K562 (cell line): ENCODE data around the gene TNF. TPM values are rescaled to one million over a fixed set of nuclear protein-coding genes. Genes with fewer than 3 reads are reported as not detected.

Source experiments
- ARNT ChIP-seq, 2 experiments: fragments of 450-650 bp; IDR thresholded peaks; 2 replicates each; pipeline ENCODE4 v1.6.1; 2016; ENCODE audit warnings: mild to moderate bottlenecking in 1 of 2
- CREB1 ChIP-seq, 2 experiments: sonication (generic) in 1 of 2; formaldehyde crosslinking in 1 of 2; IDR thresholded peaks; 2 replicates each; pipeline versions ENCODE4 v1.6.1 to v1.8.0; 2012 to 2022; ENCODE audit warnings: inconsistent platforms in 1 of 2, mild to moderate bottlenecking in 1 of 2, missing genetic modification reagents in 1 of 2, moderate library complexity in 1 of 2
- CREM ChIP-seq: IDR thresholded peaks from 2 replicates; pipeline ENCODE4 v1.6.1; 2014; ENCODE audit warnings: antibody characterized with exemption, low read depth
- EP400 ChIP-seq: fragments of 450-650 bp; IDR thresholded peaks from 2 replicates; pipeline ENCODE4 v1.6.1; 2017; ENCODE audit warnings: antibody characterized with exemption, mild to moderate bottlenecking, moderate library complexity
- FOS ChIP-seq: IDR thresholded peaks from 3 replicates; pipeline ENCODE4 v1.6.1; 2011; ENCODE audit not compliant: insufficient read length; ENCODE audit errors: extremely low read depth
- GTF3C2 ChIP-seq: IDR thresholded peaks from 3 replicates; pipeline ENCODE4 v1.6.1; 2011; ENCODE audit warnings: borderline replicate concordance, mild to moderate bottlenecking, moderate library complexity; ENCODE audit not compliant: insufficient read length; ENCODE audit errors: extremely low read depth
- HDGF ChIP-seq: fragments of 450-650 bp; IDR thresholded peaks from 2 replicates; pipeline ENCODE4 v1.6.1; 2016
- KAT8 ChIP-seq: fragments of 450-650 bp; IDR thresholded peaks from 2 replicates; pipeline ENCODE4 v1.6.1; 2016; ENCODE audit warnings: low read depth, mild to moderate bottlenecking
- KLF16 ChIP-seq: IDR thresholded peaks from 2 replicates; pipeline ENCODE4 v1.6.1; 2016; ENCODE audit warnings: antibody characterized with exemption
- MEF2A ChIP-seq: IDR thresholded peaks from 2 replicates; pipeline ENCODE4 v1.6.1; 2011; ENCODE audit warnings: low read depth, mild to moderate bottlenecking, low read length, moderate library complexity; ENCODE audit not compliant: control insufficient read depth
- PHTF2 ChIP-seq: fragments of 250-450 bp; sonication (Bioruptor Pico); IDR thresholded peaks from 2 replicates; pipeline ENCODE4 v1.5.0; 2021; ENCODE audit warnings: mild to moderate bottlenecking
- PRDM10 ChIP-seq: fragments of 450-650 bp; IDR thresholded peaks from 2 replicates; pipeline ENCODE4 v1.6.1; 2018; ENCODE audit not compliant: partially characterized antibody
- PTBP1 ChIP-seq: fragments of 200-400 bp; formaldehyde crosslinking; IDR thresholded peaks from 2 replicates; pipeline ENCODE4 v1.6.1; 2017; ENCODE audit warnings: low read depth, low read length
- SMAD4 ChIP-seq: fragments of 250-450 bp; sonication (Bioruptor Pico); conservative IDR thresholded peaks from 2 replicates; pipeline ENCODE4 v1.8.0; 2021; ENCODE audit warnings: inconsistent platforms, mild to moderate bottlenecking, moderate library complexity
- SMARCA5 ChIP-seq: fragments of 450-650 bp; IDR thresholded peaks from 2 replicates; pipeline ENCODE4 v1.6.1; 2016
- SNIP1 ChIP-seq: fragments of 450-650 bp; IDR thresholded peaks from 2 replicates; pipeline ENCODE4 v1.7.1; 2017; ENCODE audit warnings: low read depth, mild to moderate bottlenecking
- ZFP36 ChIP-seq: fragments of 150-350 bp; IDR thresholded peaks from 2 replicates; pipeline ENCODE4 v1.6.1; 2018; ENCODE audit warnings: low read length, low read depth; ENCODE audit not compliant: partially characterized antibody
- ZNF436 ChIP-seq: fragments of 250-450, 450-650 bp; sonication (Bioruptor Pico); formaldehyde crosslinking; IDR thresholded peaks from 2 replicates; pipeline ENCODE4 v1.7.0; 2020; ENCODE audit warnings: mild to moderate bottlenecking
- polyA plus RNA-seq, 8 experiments: library from polyadenylated mRNA; depleted of rRNA in 4 of 8; stranded (reverse) in 5 of 8; unstranded in 3 of 8; fragments of >200 nt; fragmentation: Nextera tagmentation in 2 of 8; fragmentation: Illumina TruSeq in 1 of 8; extraction: Ambion mirVana in 2 of 8; extraction: Trizol in 1 of 8; gene quantifications; 2 replicates each; pipeline versions ENCODE4 v1.2.1 to v1.2.3, GENCODE V29; 2011 to 2014; ENCODE audit warnings: inconsistent platforms in 1 of 8, missing spikeins in 1 of 8
- total RNA-seq, 7 experiments: library from RNA; depleted of rRNA in 6 of 7; stranded (reverse); fragments of >200 nt in 6 of 7; fragmentation: Illumina TruSeq in 2 of 7; extraction: Trizol in 2 of 7; gene quantifications; 2 replicates each; pipeline versions ENCODE4 v1.2.1 to v1.2.3, GENCODE V29; 2011 to 2021; ENCODE audit warnings: low replicate concordance in 1 of 7
- TF ChIP-seq, protein P1 (sequence below), 2 experiments: IDR thresholded peaks in 1 of 2; conservative IDR thresholded peaks in 1 of 2; 2 replicates each; pipeline ENCODE4 v1.6.1; 2016; ENCODE audit warnings: low read depth in 2 of 2, mild to moderate bottlenecking in 1 of 2, missing compliant biosample characterization in 1 of 2, missing genetic modification characterization in 1 of 2, moderate library complexity in 1 of 2
- TF ChIP-seq, protein P2 (sequence below): fragments of 250-450 bp; sonication (Bioruptor Pico); IDR thresholded peaks from 2 replicates; pipeline ENCODE4 v1.9.0; 2021; ENCODE audit warnings: mild to moderate bottlenecking

The TNF gene
- total and polyA plus RNA-seq, 9 of the 15 experiments (the other 6 are each of a cell fraction or from before 2014, with no cell fraction given), result 0.08 to 0.40 TPM; not detected in 7

DNA sequence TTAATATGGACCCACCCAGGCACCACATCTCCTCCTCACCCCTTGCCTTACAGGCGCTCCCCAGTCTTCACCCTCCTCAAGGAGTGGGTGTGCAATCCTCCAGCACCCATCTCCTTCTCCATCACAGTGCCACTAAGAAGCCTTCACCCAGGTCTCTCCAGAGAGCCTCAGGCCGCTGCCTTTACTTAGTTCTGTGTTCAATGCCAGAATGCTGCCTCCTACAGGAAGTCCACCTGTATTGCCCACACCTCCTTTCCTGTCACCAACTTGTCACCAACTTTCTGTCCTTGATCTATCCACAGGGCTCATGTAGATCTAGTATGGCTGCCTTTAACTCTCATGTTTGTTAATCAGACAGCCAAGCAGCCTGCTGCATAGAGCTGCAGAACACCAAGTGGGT lies 10.1 kb downstream of the TNF start (continued):
- TF ChIP-seq GTF3C2 (peak; percentile 77), SNIP1 (no peak), PTBP1 (peak; percentile 91; the same call in 1 of the 2 replicates), PHTF2 (CRISPR knock-in tag) (0 out of 2 replicates have a peak, but pooled peaks have one; percentile 23), ZNF436 (peak; percentile 93), KLF16 (no peak), SMAD4 (0 out of 2 replicates have a peak, but pooled peaks have one; percentile 29), SMARCA5 (peak; percentile 92; the same call in 1 of the 2 replicates), ARNT (IDR thresholded peaks at IDR 0.05) (0 out of 4 replicates have a peak, but pooled peaks have one; percentile 17 to 21), ZFP36 (peak; percentile 100), HDGF (0 out of 2 replicates have a peak, but pooled peaks have one; percentile 33), FOS (no peak), EP400 (no peak), MEF2A (no peak), CREM (peak; percentile 35; the same call in 1 of the 2 replicates), KAT8 (no peak), PRDM10 (no peak), CREB1 (IDR thresholded peaks at IDR 0.05) (0 out of 2 replicates have a peak, but pooled peaks have one; percentile 22), CREB1 (CRISPR knock-in tag; IDR thresholded peaks at IDR 0.05) (no peak)
- TF ChIP-seq, protein P1, sequence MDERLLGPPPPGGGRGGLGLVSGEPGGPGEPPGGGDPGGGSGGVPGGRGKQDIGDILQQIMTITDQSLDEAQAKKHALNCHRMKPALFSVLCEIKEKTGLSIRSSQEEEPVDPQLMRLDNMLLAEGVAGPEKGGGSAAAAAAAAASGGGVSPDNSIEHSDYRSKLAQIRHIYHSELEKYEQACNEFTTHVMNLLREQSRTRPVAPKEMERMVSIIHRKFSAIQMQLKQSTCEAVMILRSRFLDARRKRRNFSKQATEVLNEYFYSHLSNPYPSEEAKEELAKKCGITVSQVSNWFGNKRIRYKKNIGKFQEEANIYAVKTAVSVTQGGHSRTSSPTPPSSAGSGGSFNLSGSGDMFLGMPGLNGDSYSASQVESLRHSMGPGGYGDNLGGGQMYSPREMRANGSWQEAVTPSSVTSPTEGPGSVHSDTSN (CRISPR knock-in tag; IDR thresholded peaks at IDR 0.05; ENCODE audit: low read depth), result no peak
- TF ChIP-seq, protein P1 (tag; conservative IDR thresholded peaks at IDR 0.05; ENCODE audit: low read depth), result 0 out of 2 replicates have a peak, but pooled peaks have one; percentile 7
- TF ChIP-seq, protein P2, sequence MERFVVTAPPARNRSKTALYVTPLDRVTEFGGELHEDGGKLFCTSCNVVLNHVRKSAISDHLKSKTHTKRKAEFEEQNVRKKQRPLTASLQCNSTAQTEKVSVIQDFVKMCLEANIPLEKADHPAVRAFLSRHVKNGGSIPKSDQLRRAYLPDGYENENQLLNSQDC (CRISPR knock-in tag), result no peak
